Liver (tissue), 9 donors: Measurements from ENCODE around the gene SKIL. TPM values are rescaled to one million over a fixed set of nuclear protein-coding genes. Genes with fewer than 3 reads are reported as not detected.

ENCODE experiments used
- DNase-seq: peaks from one replicate; pipeline ENCODE4 v3.0.0-alpha.2; 2017; ENCODE audit warnings: low spot score
- H3K27ac ChIP-seq, 2 donors: one replicate each; pipeline ENCODE4 v1.7.0; 2013; ENCODE audit warnings: inconsistent platforms in 2 of 2, low read length in 2 of 2, control low read depth in 1 of 2, low read depth in 1 of 2, mild to moderate bottlenecking in 1 of 2
- H3K27me3 ChIP-seq, 4 donors: one replicate each; pipeline versions ENCODE4 v1.6.1 to v1.7.0; 2013; ENCODE audit warnings: low read length in 3 of 4, inconsistent platforms in 1 of 4, mild to moderate bottlenecking in 1 of 4, moderate library complexity in 1 of 4; ENCODE audit not compliant: control insufficient read depth in 4 of 4, insufficient read depth in 4 of 4
- H3K36me3 ChIP-seq, 4 donors: one replicate each; pipeline versions ENCODE4 v1.6.1 to v1.7.0; 2013; ENCODE audit warnings: low read length in 3 of 4, mild to moderate bottlenecking in 3 of 4, low read depth in 1 of 4, moderate library complexity in 1 of 4; ENCODE audit not compliant: control insufficient read depth in 4 of 4, insufficient read depth in 3 of 4
- H3K4me1 ChIP-seq, 4 donors: one replicate each; pipeline versions ENCODE4 v1.6.1 to v1.7.0; 2013; ENCODE audit warnings: low read length in 3 of 4, mild to moderate bottlenecking in 3 of 4, moderate library complexity in 1 of 4; ENCODE audit not compliant: control insufficient read depth in 4 of 4, insufficient read depth in 4 of 4
- H3K4me3 ChIP-seq, 3 donors: one replicate each; pipeline versions ENCODE4 v1.6.1 to v1.7.0; 2013; ENCODE audit warnings: low read length in 3 of 3, control low read depth in 1 of 3, low read depth in 1 of 3, mild to moderate bottlenecking in 1 of 3
- H3K9ac ChIP-seq, 2 donors: one replicate each; pipeline ENCODE4 v1.7.0; 2013; ENCODE audit warnings: low read length in 2 of 2, mild to moderate bottlenecking in 2 of 2, moderate library complexity in 2 of 2, control low read depth in 1 of 2, low read depth in 1 of 2
- H3K9me3 ChIP-seq, 4 donors: one replicate each; pipeline versions ENCODE4 v1.6.1 to v1.7.0; 2013; ENCODE audit warnings: low read length in 3 of 4; ENCODE audit not compliant: control insufficient read depth in 4 of 4
- EGR1 ChIP-seq, 2 donors: IDR thresholded peaks; 2 replicates each; pipeline ENCODE4 v1.6.1; 2016 to 2018; ENCODE audit warnings: antibody characterized with exemption in 2 of 2, low read depth in 2 of 2
- FOXA1 ChIP-seq: IDR thresholded peaks from 2 replicates; pipeline ENCODE4 v1.6.1; 2016; ENCODE audit warnings: antibody characterized with exemption
- FOXA2 ChIP-seq: IDR thresholded peaks from 2 replicates; pipeline ENCODE4 v1.6.1; 2016; ENCODE audit warnings: antibody characterized with exemption
- GABPA ChIP-seq, 2 donors: IDR thresholded peaks in 1 of 2; conservative IDR thresholded peaks in 1 of 2; 2 replicates each; pipeline ENCODE4 v1.6.1; 2016; ENCODE audit warnings: antibody characterized with exemption in 2 of 2, mild to moderate bottlenecking in 1 of 2, moderate library complexity in 1 of 2
- HNF4A ChIP-seq, 2 donors: conservative IDR thresholded peaks; 2 replicates each; pipeline ENCODE4 v1.6.1; 2016; ENCODE audit warnings: antibody characterized with exemption in 2 of 2, mild to moderate bottlenecking in 2 of 2
- HNF4G ChIP-seq: IDR thresholded peaks from 2 replicates; pipeline ENCODE4 v1.6.1; 2016; ENCODE audit warnings: antibody characterized with exemption
- MAX ChIP-seq: IDR thresholded peaks from 2 replicates; pipeline ENCODE4 v1.6.1; 2016; ENCODE audit warnings: antibody characterized with exemption
- NR2F2 ChIP-seq: IDR thresholded peaks from 2 replicates; pipeline ENCODE4 v1.6.1; 2016; ENCODE audit warnings: antibody characterized with exemption
- RAD21 ChIP-seq, 2 donors: IDR thresholded peaks; 2 replicates each; pipeline ENCODE4 v1.6.1; 2016; ENCODE audit warnings: antibody characterized with exemption in 2 of 2, mild to moderate bottlenecking in 2 of 2
- REST ChIP-seq: IDR thresholded peaks from 2 replicates; pipeline ENCODE4 v1.6.1; 2016; ENCODE audit warnings: antibody characterized with exemption, mild to moderate bottlenecking
- RXRA ChIP-seq, 2 donors: IDR thresholded peaks; 2 replicates each; pipeline ENCODE4 v1.6.1; 2017 to 2018; ENCODE audit warnings: antibody characterized with exemption in 2 of 2, mild to moderate bottlenecking in 1 of 2
- SP1 ChIP-seq: IDR thresholded peaks from 2 replicates; pipeline ENCODE4 v1.6.1; 2018; ENCODE audit warnings: antibody characterized with exemption, mild to moderate bottlenecking
- TAF1 ChIP-seq: conservative IDR thresholded peaks from 2 replicates; pipeline ENCODE4 v1.6.1; 2016; ENCODE audit warnings: antibody characterized with exemption, mild to moderate bottlenecking
- YY1 ChIP-seq: IDR thresholded peaks from 2 replicates; pipeline ENCODE4 v1.6.1; 2016; ENCODE audit warnings: antibody characterized with exemption, mild to moderate bottlenecking
- WGBS: extraction: QIAGEN DNeasy Blood & Tissue Kit; methylation state at CpG from one replicate; pipeline ENCODE4 v1.1.7; 2013; 5-methylcytosine and 5-hydroxymethylcytosine counted together
- polyA plus RNA-seq, 2 donors: library from polyadenylated mRNA; stranded (reverse) in 1 of 2; unstranded in 1 of 2; fragments of 200-250 nt in 1 of 2; fragments of >200 nt in 1 of 2; fragmentation: Nextera tagmentation in 1 of 2; extraction: Ambion mirVana in 1 of 2; gene quantifications; one replicate each; pipeline versions ENCODE4 v1.2.1 to v1.2.3, GENCODE V29; 2013 to 2015
- total RNA-seq, 2 donors: library from RNA; depleted of rRNA; stranded (reverse); fragments of >200 nt; gene quantifications; one replicate each; pipeline ENCODE4 v1.2.3, GENCODE V29; 2014
- TF ChIP-seq, protein P1 (sequence below): IDR thresholded peaks from 2 replicates; pipeline ENCODE4 v1.6.1; 2016; ENCODE audit warnings: antibody characterized with exemption
- donor health status: healthy.
- donor health status: healthy.
- donor health status: healthy.
- donor health status: healthy.
- donor health status: healthy.

SKIL gene
- total and polyA plus RNA-seq, 4 donors = 2.5 to 43.2 (median 14.2) TPM

GRCh38 chr3:170417090-170417489, 59.6 kb downstream of the SKIL start:
- Histone ChIP-seq H3K36me3 (no peaks in the 10 kb centered on the region), H3K9me3 (no peaks in the 10 kb centered on the region), H3K27ac (no peak overlapping the region), H3K4me3 (no peak overlapping the region), H3K4me1 (peaks cover 0 to 17% (median 10%) of the 10 kb centered on the region in 4 donors), H3K27me3 (peaks cover 0 to 4% (median 0%) of the 10 kb centered on the region in 4 donors), H3K9ac (no peak overlapping the region)
- 93% methylated on average over 1 of the region's 1 CpG for WGBS
- TF ChIP-seq RXRA (IDR thresholded peaks at IDR 0.05) (no peak), HNF4G (no peak), HNF4A (conservative IDR thresholded peaks at IDR 0.05) (no peak), NR2F2 (no peak), SP1 (no peak), MAX (no peak), RAD21 (IDR thresholded peaks at IDR 0.05) (no peak), TAF1 (no peak), REST (no peak), GABPA (IDR thresholded peaks at IDR 0.05 in 1 of 2, conservative IDR thresholded peaks at IDR 0.05 in 1 of 2) (no peak)
- DNase-seq = no peak

DNA sequence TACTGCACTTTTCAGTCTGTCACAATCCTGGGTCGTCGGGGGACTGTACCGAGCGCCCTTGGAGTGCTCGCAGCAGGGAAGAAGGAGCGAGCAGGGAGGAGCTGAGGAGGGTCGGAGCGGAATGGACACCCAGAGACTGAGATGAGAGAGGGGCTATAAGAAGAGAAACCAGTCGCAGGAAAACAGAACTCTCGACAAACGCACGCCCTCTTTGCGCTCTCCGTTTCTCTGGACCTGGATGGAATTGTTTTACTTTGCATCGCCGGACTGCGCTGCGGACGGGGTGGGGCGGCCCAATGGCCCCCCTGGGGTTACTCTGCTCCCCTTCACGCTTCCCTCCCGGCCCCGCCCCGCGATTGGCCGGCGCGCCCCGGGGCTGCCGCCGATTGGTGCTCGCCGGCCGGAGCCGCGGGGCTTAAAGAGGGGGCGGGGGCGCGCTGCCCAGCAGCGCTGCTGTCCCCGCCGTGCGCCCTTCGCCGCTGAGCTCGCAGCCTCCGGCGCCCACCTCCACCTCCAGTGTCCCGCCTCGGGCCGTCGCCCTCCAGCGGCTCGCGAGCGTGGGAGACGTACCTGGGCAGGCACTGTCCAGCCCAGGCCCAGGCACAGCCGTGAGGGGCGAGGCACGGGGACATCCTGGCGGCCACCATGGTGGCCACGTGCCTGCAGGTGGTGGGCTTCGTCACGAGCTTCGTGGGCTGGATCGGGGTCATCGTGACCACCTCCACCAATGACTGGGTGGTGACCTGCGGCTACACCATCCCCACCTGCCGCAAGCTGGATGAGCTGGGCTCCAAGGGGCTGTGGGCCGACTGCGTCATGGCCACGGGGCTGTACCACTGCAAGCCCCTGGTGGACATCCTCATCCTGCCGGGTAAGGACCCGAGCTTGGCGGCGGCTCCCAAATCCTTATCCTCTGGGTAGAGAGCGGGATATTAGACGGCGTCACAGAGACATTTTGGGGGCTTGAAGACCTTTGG, 61.2 kb downstream of the SKIL start, which contains the start of gene CLDN11:
Gene CLDN11, plus strand, starts transcription at position 447 of the 977 bp plus-strand sequence. Its CDS starts 199 bp downstream, at position 646.
- Histone ChIP-seq H3K36me3 (no peaks in the 10 kb centered on the region), H3K4me3 (peak within 1 kb of the TSS; percentile 18 to 57 (median 48)), H3K9ac (no peak within 1 kb of the TSS), H3K27ac (no peak within 1 kb of the TSS), H3K9me3 (no peaks in the 10 kb centered on the region), H3K4me1 (peaks cover 0 to 17% (median 10%) of the 10 kb centered on the region in 4 donors), H3K27me3 (peaks cover 0 to 4% (median 0%) of the 10 kb centered on the region in 4 donors)
- no peak for TF ChIP-seq RXRA (IDR thresholded peaks at IDR 0.05)
- no peak for TF ChIP-seq TAF1
- TF ChIP-seq, protein P1, sequence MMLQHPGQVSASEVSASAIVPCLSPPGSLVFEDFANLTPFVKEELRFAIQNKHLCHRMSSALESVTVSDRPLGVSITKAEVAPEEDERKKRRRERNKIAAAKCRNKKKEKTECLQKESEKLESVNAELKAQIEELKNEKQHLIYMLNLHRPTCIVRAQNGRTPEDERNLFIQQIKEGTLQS = no peak
- TF ChIP-seq EGR1 (IDR thresholded peaks at IDR 0.05; ENCODE audit: low read depth in 2 of 2) = no peak
- no peak for TF ChIP-seq YY1
- TF ChIP-seq FOXA1 = no peak
- TF ChIP-seq REST = no peak
- no peak for TF ChIP-seq GABPA (IDR thresholded peaks at IDR 0.05 in 1 of 2, conservative IDR thresholded peaks at IDR 0.05 in 1 of 2)
- TF ChIP-seq MAX = no peak
- no peak for TF ChIP-seq FOXA2
- WGBS = 9% methylated on average over 79 of the region's 79 CpGs
- no peak for DNase-seq
